GM19438 (cell line): ENCODE results near the gene LHX4.

Source experiments
- ATAC-seq: cut with Tn5 transposase; IDR thresholded peaks from one replicate; pipeline ENCODE4 v1.9.1; 2021; ENCODE audit warnings: low read depth; ENCODE audit not compliant: unreplicated experiment

Gene LHX4

GRCh38 chr1:180229483-180230415, at the start of gene LHX4:
Gene LHX4, plus strand, starts transcription at chr1:180230264. Its CDS starts 266 bp downstream, at chr1:180230530.
- no peak for ATAC-seq

DNA sequence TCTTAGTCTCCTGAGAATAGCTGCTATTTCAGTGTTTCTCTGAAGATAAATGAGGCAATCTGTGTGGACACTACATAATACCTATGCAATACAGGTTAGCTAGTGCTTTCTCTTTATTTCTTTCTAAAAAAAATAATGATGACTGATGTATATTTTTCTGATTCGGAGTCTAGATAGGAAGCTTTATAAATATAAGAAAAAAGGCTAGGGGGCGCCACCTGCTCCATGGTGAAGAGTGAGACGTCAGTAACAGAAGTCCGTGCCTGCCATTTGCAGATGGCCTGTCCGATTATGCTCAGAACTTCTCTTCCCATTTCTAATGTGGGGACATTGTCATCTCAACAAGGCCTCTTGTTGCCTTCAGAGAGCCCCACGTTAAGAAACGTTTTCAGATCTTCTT, 49.0 kb upstream of the LHX4 start:
- no peak for ATAC-seq

DNA sequence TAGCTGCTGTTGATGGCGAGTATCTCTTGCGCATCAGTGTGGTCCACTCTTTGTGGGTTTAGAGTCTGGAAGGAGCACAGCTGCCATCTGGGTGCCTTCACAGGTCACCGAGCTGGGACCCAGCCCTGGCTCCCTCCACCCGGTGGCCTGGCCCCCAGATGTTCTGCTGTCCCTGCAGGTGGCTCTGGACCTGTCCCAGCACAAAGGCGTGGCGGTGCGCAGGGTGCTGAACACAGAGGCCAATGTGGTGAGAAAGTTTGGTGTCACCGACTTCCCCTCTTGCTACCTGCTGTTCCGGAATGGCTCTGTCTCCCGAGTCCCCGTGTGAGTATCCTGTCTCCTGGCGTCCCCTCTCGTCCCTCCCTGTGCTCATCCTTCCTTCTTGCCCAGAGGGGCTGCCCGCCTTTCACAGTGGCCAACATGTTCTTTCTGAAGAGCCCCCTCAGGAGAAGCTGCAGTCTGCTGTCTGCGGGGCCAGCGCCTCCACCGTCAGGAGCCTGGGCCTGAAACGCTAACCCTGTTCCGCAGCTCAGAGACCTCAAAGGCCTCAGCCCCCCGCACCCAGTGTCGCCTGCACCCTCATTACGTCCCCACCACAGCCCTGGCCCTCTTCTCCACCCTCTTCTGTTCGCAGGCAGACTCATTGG, 47.9 kb upstream of the LHX4 start:
- no peak for ATAC-seq

- ATAC-seq: no peak
Measured at GRCh38 chr1:180182643-180183311, 47.3 kb upstream of the LHX4 start.

DNA sequence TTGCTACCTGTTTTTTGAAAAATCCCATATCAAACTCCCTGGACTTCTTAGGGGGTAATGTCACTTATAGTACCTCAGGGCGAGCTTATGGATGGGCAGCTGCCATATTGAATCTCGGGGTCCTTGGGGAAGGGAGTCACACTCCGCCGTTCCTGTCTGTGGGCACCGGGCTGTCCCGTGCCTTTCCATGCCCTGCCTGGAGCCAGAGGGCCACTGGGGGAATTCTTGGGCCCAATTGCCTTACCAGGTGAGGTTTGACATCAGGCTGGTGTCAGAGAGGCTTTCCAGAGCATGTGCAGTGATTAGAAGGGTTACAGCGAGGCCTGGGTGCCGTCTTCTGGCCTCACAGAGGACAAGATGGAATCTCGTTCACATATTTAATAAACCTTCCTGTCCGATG, 46.6 kb upstream of the LHX4 start:
- ATAC-seq: no peak

DNA sequence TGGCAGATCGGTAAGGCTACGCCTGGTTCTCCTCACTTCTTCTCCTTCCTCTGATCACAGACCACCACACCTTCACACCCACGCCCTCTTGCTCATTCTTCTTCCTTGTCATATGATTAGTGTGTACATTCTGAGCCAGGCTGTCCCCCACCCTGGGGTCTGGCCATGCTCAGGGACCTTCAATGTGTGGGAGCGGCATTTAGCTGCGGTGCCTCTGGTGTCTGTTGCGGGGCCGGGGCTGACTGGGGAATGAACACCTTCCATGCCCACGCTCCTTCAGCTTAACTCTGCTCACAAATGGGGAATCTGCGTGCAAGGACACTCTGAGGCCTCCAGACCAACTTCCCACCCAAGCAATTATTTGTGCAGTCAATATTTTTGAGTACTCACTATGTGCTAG, 46.0 kb upstream of the LHX4 start:
- ATAC-seq: no peak

GRCh38 chr1:180185281-180185680, 44.8 kb upstream of the LHX4 start:
- no peak for ATAC-seq

- ATAC-seq: no peak
Measured at GRCh38 chr1:180185971-180186645, 44.0 kb upstream of the LHX4 start.

- no peak for ATAC-seq
Measured at GRCh38 chr1:180186831-180187230, 43.2 kb upstream of the LHX4 start.

- no peak for ATAC-seq
Measured at GRCh38 chr1:180187626-180188025, 42.4 kb upstream of the LHX4 start.

- ATAC-seq: no peak
Measured at GRCh38 chr1:180188091-180188506, 42.0 kb upstream of the LHX4 start.

DNA sequence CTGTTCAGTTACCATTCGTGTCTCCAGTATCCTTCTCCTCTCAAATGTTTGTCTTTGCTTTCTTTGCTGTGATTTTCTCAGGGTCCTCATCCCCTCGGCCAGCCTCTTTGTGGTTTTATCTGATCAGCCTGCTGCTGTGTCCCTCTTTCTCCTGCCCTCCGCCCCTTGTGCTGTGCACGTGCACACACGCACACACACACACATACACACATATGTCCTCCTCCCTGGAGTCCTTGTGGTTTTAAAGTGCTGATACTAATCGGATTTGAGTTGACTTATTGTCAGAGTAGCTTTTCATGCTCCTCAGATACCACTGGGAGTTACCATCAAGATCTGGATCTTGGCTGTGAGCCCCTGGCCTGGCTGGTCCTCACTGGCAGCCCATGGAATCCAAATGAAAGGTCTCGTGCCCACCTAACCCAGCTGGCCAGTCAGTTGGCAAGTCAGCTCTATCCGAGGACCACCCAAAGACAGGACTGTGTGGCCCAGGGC, 41.3 kb upstream of the LHX4 start:
- ATAC-seq: no peak

GRCh38 chr1:180190091-180190490, 40.0 kb upstream of the LHX4 start:
- ATAC-seq: no peak

- no peak for ATAC-seq
Measured at GRCh38 chr1:180192172-180192571, 37.9 kb upstream of the LHX4 start.

DNA sequence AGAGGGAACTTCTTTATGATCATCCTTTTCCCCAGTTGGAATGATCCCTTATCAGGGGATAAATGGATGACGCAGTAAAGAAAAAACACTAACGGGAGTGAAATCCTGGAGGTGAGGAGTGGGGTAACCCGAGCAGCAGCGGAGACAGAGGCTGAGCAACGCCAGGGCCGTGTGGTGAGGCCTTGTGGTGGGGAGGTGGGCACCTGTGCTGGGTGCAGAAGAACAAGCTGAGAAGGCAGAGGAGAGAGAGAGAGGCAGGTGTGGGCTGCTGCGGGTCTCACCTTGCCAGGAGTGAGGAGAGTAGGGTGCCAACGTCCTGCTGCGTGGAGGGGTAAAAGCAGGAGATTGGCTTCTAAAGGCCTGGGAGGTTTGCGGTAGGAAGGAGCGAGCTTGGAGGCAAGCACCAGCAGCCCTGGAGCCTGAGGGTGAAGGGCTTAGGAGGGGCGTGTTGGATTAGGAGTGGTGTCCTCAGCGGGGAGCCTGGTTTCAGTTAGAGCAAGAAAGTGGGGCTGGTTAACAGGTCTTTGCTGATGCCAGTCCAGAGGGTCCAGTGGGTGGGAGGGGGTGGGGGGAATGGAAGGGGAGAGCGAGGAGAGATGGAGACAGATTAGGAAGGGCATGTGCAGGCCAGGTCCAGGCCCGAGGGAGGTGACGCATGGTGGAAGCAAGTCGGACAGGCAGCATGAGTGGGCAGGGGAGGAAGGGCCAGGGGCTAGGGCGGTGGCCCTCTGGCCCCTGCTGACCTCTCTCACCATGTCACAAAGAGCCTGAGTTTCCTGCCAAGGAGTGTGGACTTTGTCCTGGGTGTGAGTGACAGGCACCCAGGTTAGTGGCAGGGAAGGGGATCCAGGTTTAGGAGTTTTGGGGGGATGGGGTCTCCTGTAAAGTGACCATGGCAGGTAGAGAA, 36.7 kb upstream of the LHX4 start:
- ATAC-seq: no peak

GRCh38 chr1:180194048-180194425, 36.0 kb upstream of the LHX4 start:
- ATAC-seq: no peak

DNA sequence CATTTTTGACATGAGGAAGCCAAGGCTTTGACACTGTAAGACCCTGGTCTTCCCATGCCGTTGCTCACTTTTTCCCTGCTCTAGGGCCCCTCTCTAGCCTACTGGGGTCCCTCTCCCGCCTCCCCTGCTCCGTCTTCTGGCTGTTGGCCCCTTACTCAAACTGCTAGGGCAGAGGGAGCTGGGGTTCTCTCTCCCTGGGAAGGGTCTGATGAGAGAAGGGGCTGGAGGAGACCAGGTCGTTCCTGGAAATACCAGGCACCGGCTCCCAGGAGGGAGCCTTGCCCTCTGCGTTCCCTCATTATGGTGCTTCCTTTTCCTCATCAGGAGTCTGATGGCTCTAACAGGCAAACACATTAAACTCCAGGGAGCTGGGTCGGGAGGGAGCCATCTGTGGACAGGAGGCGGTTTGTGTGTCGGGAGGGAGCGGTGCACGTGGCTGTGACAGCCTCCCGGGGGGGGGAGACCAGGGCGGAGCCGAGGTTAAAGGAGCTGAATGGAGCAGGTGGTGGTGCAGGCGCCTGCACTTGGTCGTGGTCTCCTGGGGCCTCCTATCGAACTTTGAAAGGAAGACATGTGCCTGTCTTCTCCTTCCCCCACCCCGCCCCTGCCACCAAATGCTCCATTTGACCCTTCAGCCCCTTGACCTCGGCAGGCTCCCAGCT, 35.4 kb upstream of the LHX4 start:
- no peak for ATAC-seq

DNA sequence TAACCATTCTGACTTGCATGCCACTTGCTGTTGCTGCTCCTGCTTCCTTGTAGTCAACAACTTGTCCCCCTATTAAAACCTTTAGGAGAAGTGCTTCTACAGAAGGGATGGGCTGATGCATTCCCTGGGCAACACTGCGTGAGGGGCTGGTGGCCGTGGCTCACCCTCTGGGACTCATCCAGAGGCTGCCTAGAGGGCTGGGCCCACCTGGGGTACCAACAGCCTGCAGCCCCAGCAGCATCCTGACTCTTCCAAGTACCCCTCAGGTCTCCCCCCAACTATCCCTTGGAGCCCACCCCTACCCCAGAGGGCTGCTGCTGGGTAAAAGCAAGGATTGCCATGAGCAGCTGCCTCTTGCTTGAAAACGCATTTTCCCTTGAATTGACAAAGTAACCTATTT, 34.7 kb upstream of the LHX4 start:
- ATAC-seq: no peak

DNA sequence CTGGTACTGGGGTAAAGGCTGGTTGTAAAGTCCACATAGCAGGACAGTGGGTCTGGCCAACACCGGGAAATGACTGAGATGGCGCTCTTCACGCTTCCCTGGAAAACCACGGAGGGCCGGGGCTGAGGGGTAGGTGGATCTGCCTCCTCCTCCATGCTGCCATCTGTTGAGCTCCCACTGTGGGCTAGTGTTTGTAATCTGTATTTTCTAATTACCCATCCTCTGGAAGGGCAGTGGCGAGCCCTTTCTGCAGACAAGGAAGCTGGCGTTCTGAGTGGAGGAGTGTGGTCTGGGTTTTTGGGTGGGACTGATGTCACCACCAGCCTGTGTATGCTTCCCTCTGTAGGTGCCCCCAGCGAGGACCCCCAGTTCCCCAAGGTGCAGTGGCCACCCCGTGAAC, 34.1 kb upstream of the LHX4 start:
- no peak for ATAC-seq
